Body of pancreas (tissue), 4 donors: Measurements from ENCODE around the gene MEFV. TPM values are rescaled to one million over a fixed set of nuclear protein-coding genes. Genes with fewer than 3 reads are reported as not detected.

Experiments
- ATAC-seq: fragments of 150-250 bp; one replicate; pipeline ENCODE4 v1.9.1; 2016
- DNase-seq, 4 donors: peaks; one replicate each; pipeline ENCODE4 v3.0.0-alpha.2; 2019
- H3K27ac ChIP-seq, 4 donors: fragments of 200-600 bp; sonication (generic); 1 replicate in 3 of 4; 2 replicates in 1 of 4; pipeline versions ENCODE4 v1.5.1 to v1.6.1; 2016 to 2019; ENCODE audit warnings: mild to moderate bottlenecking in 1 of 4, mixed read lengths in 1 of 4, moderate library complexity in 1 of 4
- H3K27me3 ChIP-seq, 2 donors: fragments of 200-600 bp; sonication (generic); one replicate each; pipeline ENCODE4 v1.6.0; 2016; ENCODE audit warnings: mild to moderate bottlenecking in 1 of 2
- H3K36me3 ChIP-seq, 2 donors: fragments of 200-600 bp; sonication (generic); replicated peaks in 1 of 2; 2 replicates each; pipeline ENCODE4 v1.5.1; 2016; ENCODE audit warnings: low read depth in 2 of 2; ENCODE audit not compliant: insufficient read depth in 1 of 2
- H3K4me1 ChIP-seq: fragments of 200-600 bp; sonication (generic); one replicate; pipeline ENCODE4 v1.6.0; 2016
- H3K4me3 ChIP-seq, 2 donors: fragments of 200-600 bp; sonication (generic); 1 replicate in 1 of 2; 2 replicates in 1 of 2; pipeline ENCODE4 v1.5.1; 2016 to 2019
- H3K9me3 ChIP-seq, 3 donors: fragments of 200-600 bp; sonication (generic); 1 replicate in 2 of 3; 2 replicates in 1 of 3; pipeline ENCODE4 v1.5.1; 2016
- CTCF ChIP-seq, 7 experiments: fragments of 450-650 bp in 4 of 7; fragments of 200-600 bp in 3 of 7; sonication (generic) in 3 of 7; IDR thresholded peaks; one replicate each; pipeline ENCODE4 v1.5.1; 2016 to 2019; ENCODE audit warnings: antibody characterized with exemption in 7 of 7
- POLR2A ChIP-seq, 3 donors: fragments of 450-650 bp; IDR thresholded peaks; one replicate each; pipeline ENCODE4 v1.6.1; 2016; ENCODE audit warnings: antibody characterized with exemption in 3 of 3, mild to moderate bottlenecking in 2 of 3
- WGBS, 2 donors: methylation state at CpG; one replicate each; pipeline ENCODE4 v1.1.5; 2017; 5-methylcytosine and 5-hydroxymethylcytosine counted together
- intact Hi-C: fragments of 100-400 bp; cut with DNase I; formaldehyde crosslinking; loops from one replicate; pipeline ENCODE4 v1.15.1; 2023
- total RNA-seq, 2 donors: library from RNA; depleted of rRNA; stranded (reverse); fragments of >200 nt; gene quantifications; one replicate each; pipeline ENCODE4 v1.1.0, GENCODE V29; 2016

The MEFV gene
- total RNA-seq, 2 donors from 2014 or later = 0.78 to 0.99 TPM

GRCh38 chr16:3241761-3242160 is 14.7 kb downstream of the MEFV start:
- TF ChIP-seq CTCF (IDR thresholded peaks at IDR 0.05) = no peak
- no peak for TF ChIP-seq POLR2A (IDR thresholded peaks at IDR 0.05)
- no peaks in the 10 kb centered on the region for H3K4me1 ChIP-seq
- H3K27ac ChIP-seq = no peak overlapping the region
- H3K9me3 ChIP-seq = no peaks in the 10 kb centered on the region
- WGBS, 2 donors = 54 to 65% methylated on average over 4 to 5 of the region's 5 CpGs
- ATAC-seq (no peak), DNase-seq (no peak)
- no peak overlapping the region for H3K4me3 ChIP-seq
- H3K36me3 ChIP-seq = no peaks in the 10 kb centered on the region
- intact Hi-C loops = no loop called here
- no peaks in the 10 kb centered on the region for H3K27me3 ChIP-seq

- Histone ChIP-seq H3K27ac (no peak overlapping the region), H3K9me3 (no peaks in the 10 kb centered on the region), H3K4me1 (peaks cover 12% of the 10 kb centered on the region), H3K27me3 (no peaks in the 10 kb centered on the region), H3K4me3 (no peak overlapping the region), H3K36me3 (peaks cover 13 to 16% of the 10 kb centered on the region in 2 donors)
- ATAC-seq (no peak), DNase-seq (peak in 3 of 4 donors; percentile 17 to 31 (median 26))
- TF ChIP-seq CTCF (IDR thresholded peaks at IDR 0.05) (no peak), POLR2A (IDR thresholded peaks at IDR 0.05) (no peak)
- 82 to 85% methylated on average over 25 to 28 of the region's 29 CpGs for WGBS, 2 donors
- intact Hi-C loops = no loop called here
These were observed 20.4 kb downstream of the MEFV start for GRCh38 chr16:3235856-3236669.

- TF ChIP-seq CTCF (IDR thresholded peaks at IDR 0.05) = peak in 1 of 7 experiments; percentile 1
- TF ChIP-seq POLR2A (IDR thresholded peaks at IDR 0.05) = peak in 2 of 3 donors; percentile 72 to 76
- ATAC-seq = peak; percentile 99
- H3K36me3 ChIP-seq = peaks cover 13 to 16% of the 10 kb centered on the region in 2 donors
- H3K27me3 ChIP-seq = no peaks in the 10 kb centered on the region
- WGBS, 2 donors = 0 to 1% methylated on average over 11 to 57 of the region's 59 CpGs
- H3K27ac ChIP-seq = peak within 1 kb of the TSS; percentile 77 to 94 (median 83)
- peak; percentile 95 to 98 (median 97) for DNase-seq
- peaks cover 0 to under 1% (median 0%) of the 10 kb centered on the region in 3 donors for H3K9me3 ChIP-seq
- intact Hi-C loops = no loop called here
- peaks cover 12% of the 10 kb centered on the region for H3K4me1 ChIP-seq
- peak within 1 kb of the TSS; percentile 89 to 93 for H3K4me3 ChIP-seq
These were observed 21.4 kb downstream of the MEFV start, which contains the start of gene ZNF200 for GRCh38 chr16:3234857-3235561. TSS of gene ZNF200 (minus strand) at chr16:3235158. CDS start at chr16:3233755, 1,403 bp downstream.

GRCh38 chr16:3234543-3234856 is 21.9 kb downstream of the MEFV start:
- intact Hi-C loops = no loop called here
- Histone ChIP-seq H3K27me3 (no peaks in the 10 kb centered on the region), H3K27ac (peak overlapping the region; percentile 77 to 94 (median 83)), H3K4me3 (peak overlapping the region; percentile 89 to 93), H3K4me1 (peaks cover 12% of the 10 kb centered on the region), H3K36me3 (peaks cover 13 to 16% of the 10 kb centered on the region in 2 donors), H3K9me3 (peaks cover 0 to 6% (median 0%) of the 10 kb centered on the region in 3 donors)
- DNase-seq (no peak), ATAC-seq (no peak)
- no peak for TF ChIP-seq CTCF (IDR thresholded peaks at IDR 0.05)
- no peak for TF ChIP-seq POLR2A (IDR thresholded peaks at IDR 0.05)
- WGBS, 2 donors = 2 to 4% methylated on average over 4 to 18 of the region's 18 CpGs
